OCI-LY1 (cell line): ENCODE data around the gene SOX5.
"Not testable (repeated sequence)": the region's sequence is repeated elsewhere in the genome, so short reads cannot be mapped to it uniquely, and the experiment has no call there.

Experiments used
- H2AFZ ChIP-seq: fragments of 200-600 bp; sonication (generic), shearing (Covaris generic); 2 replicates; pipeline ENCODE4 v1.6.0; 2014; ENCODE audit warnings: antibody characterized with exemption, mild to moderate bottlenecking, low read length
- H3F3A ChIP-seq: fragments of 200-600 bp; sonication (generic), shearing (Covaris generic); 2 replicates; pipeline ENCODE4 v1.6.0; 2014; ENCODE audit warnings: mild to moderate bottlenecking, antibody characterized with exemption, low read length, moderate library complexity; ENCODE audit not compliant: insufficient read depth
- H3K27ac ChIP-seq: fragments of 200-600 bp; sonication (generic); 2 replicates; pipeline ENCODE4 v1.5.1; 2014; ENCODE audit warnings: low read length, mixed run types, mild to moderate bottlenecking, low read depth; ENCODE audit not compliant: poor library complexity, severe bottlenecking
- H3K27me3 ChIP-seq: fragments of 200-600 bp; sonication (generic); 2 replicates; pipeline ENCODE4 v1.6.0; 2014; ENCODE audit warnings: antibody characterized with exemption, mild to moderate bottlenecking, low read length, moderate library complexity; ENCODE audit not compliant: insufficient read depth
- H3K36me3 ChIP-seq: fragments of 200-600 bp; sonication (generic); 2 replicates; pipeline ENCODE4 v1.6.1; 2014; ENCODE audit warnings: mild to moderate bottlenecking, antibody characterized with exemption, low read length, moderate library complexity, mixed read lengths; ENCODE audit not compliant: insufficient read depth
- H3K4me1 ChIP-seq: fragments of 200-600 bp; sonication (generic); 2 replicates; pipeline ENCODE4 v1.5.1; 2014; ENCODE audit warnings: mild to moderate bottlenecking, low read length, moderate library complexity; ENCODE audit not compliant: insufficient read depth, severe bottlenecking
- H3K4me2 ChIP-seq: fragments of 200-600 bp; sonication (generic), shearing (Covaris generic); 2 replicates; pipeline ENCODE4 v1.6.1; 2014; ENCODE audit warnings: low read length
- H3K4me3 ChIP-seq: fragments of 200-600 bp; sonication (generic); 2 replicates; pipeline ENCODE4 v1.5.1; 2014; ENCODE audit warnings: low read length, low read depth, mild to moderate bottlenecking, mixed read lengths; ENCODE audit not compliant: poor library complexity, severe bottlenecking
- H3K79me2 ChIP-seq: fragments of 200-600 bp; shearing (Covaris generic); 2 replicates; pipeline ENCODE4 v1.6.1; 2016; ENCODE audit warnings: mixed run types, low read length, mixed read lengths; ENCODE audit not compliant: insufficient read depth
- H3K9ac ChIP-seq: fragments of 200-600 bp; sonication (generic), shearing (Covaris generic); 2 replicates; pipeline ENCODE4 v1.6.1; 2014; ENCODE audit warnings: mild to moderate bottlenecking, low read length, mixed read lengths
- H3K9me2 ChIP-seq: fragments of 200-600 bp; sonication (generic), shearing (Covaris generic); 2 replicates; pipeline ENCODE4 v1.6.1; 2014; ENCODE audit warnings: low read depth, mild to moderate bottlenecking, low read length, mixed read lengths
- H3K9me3 ChIP-seq: fragments of 200-600 bp; shearing (Covaris generic); 2 replicates; pipeline ENCODE4 v1.6.1; 2014; ENCODE audit warnings: low read length, mixed read lengths
- H4K20me1 ChIP-seq: fragments of 200-600 bp; sonication (generic), shearing (Covaris generic); 2 replicates; pipeline ENCODE4 v1.6.0; 2016; ENCODE audit warnings: mild to moderate bottlenecking, low read length; ENCODE audit not compliant: insufficient read depth
- CTCF ChIP-seq: fragments of 200-600 bp; sonication (generic), shearing (Covaris generic); IDR thresholded peaks from 2 replicates; pipeline ENCODE4 v1.5.1; 2017; ENCODE audit warnings: mild to moderate bottlenecking, antibody characterized with exemption, low read length, moderate library complexity, mixed read lengths
- EZH2 ChIP-seq: fragments of 200-600 bp; sonication (generic), shearing (Covaris generic); IDR thresholded peaks from 2 replicates; pipeline ENCODE4 v1.8.0; 2017; ENCODE audit warnings: borderline replicate concordance, mixed run types, mild to moderate bottlenecking, antibody characterized with exemption, low read length, moderate library complexity, mixed read lengths

SOX5 gene

GRCh38 chr12:23505736-23506135, 443.7 kb downstream of the SOX5 start:
- not testable (repeated sequence) for H3K27me3 ChIP-seq, H2AFZ ChIP-seq, H3K4me3 ChIP-seq, H3K4me2 ChIP-seq, H3K4me1 ChIP-seq, H3K9ac ChIP-seq, H3K9me3 ChIP-seq, H4K20me1 ChIP-seq, H3K9me2 ChIP-seq, H3K36me3 ChIP-seq, H3K79me2 ChIP-seq, H3K27ac ChIP-seq, H3F3A ChIP-seq

DNA sequence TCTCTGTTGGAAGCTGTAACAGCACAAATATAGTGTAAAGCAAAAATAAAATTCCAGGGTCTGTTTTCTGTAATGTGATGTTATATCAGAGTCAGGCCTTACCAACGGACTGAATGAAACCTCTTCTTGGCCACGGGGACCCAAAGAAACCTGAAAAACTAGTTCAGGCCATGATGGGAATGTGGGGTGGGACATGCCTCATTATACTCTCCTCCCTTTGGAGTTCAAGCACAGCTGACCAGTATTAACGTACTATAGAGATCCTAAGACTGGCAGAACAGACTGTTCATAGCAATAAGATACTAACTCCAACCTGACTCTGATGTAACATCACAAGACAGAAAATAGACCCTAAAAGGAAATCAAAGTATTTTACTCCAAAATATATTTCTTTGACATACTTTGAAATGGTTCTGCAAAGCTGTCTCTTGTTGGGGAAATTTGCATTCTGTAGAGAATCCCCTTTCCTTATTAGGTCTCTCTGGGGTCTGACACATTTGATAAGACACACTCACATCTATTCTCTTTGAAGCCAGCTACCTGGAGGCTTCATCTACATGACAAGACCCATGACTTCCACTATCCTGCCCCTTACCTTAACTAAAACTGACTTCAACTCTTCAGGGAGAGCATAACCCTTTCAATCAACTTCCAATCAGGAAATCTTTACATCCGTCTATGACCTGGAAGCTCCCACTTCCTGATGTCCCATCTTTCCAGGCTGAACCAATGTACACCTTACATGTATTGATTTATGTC, 444.6 kb downstream of the SOX5 start:
- Histone ChIP-seq H3K4me3 (no peak overlapping the region), H3K79me2 (no peaks in the 10 kb centered on the region), H3K9me3 (no peaks in the 10 kb centered on the region), H3K36me3 (no peaks in the 10 kb centered on the region), H3K9ac (no peak overlapping the region), H3K4me2 (no peak overlapping the region), H3K27ac (no peak overlapping the region), H3K27me3 (no peaks in the 10 kb centered on the region), H3F3A (no peaks in the 10 kb centered on the region), H3K9me2 (no peaks in the 10 kb centered on the region), H2AFZ (no peak overlapping the region), H4K20me1 (no peaks in the 10 kb centered on the region), H3K4me1 (no peaks in the 10 kb centered on the region)
- TF ChIP-seq EZH2: no peak
- no peak for TF ChIP-seq CTCF

- H3K36me3 ChIP-seq: no peaks in the 10 kb centered on the region
- no peaks in the 10 kb centered on the region for H3K4me1 ChIP-seq
- TF ChIP-seq CTCF (peak; percentile 22; the same call in 1 of the 2 replicates), EZH2 (no peak)
- no peak overlapping the region for H3K4me3 ChIP-seq
- no peaks in the 10 kb centered on the region for H3F3A ChIP-seq
- H3K4me2 ChIP-seq: no peak overlapping the region
- no peak overlapping the region for H2AFZ ChIP-seq
- no peaks in the 10 kb centered on the region for H3K9me3 ChIP-seq
- no peaks in the 10 kb centered on the region for H3K27me3 ChIP-seq
- H3K9ac ChIP-seq: no peak overlapping the region
- no peaks in the 10 kb centered on the region for H4K20me1 ChIP-seq
- no peaks in the 10 kb centered on the region for H3K79me2 ChIP-seq
- H3K27ac ChIP-seq: no peak overlapping the region
- no peaks in the 10 kb centered on the region for H3K9me2 ChIP-seq
Observed at GRCh38 chr12:23504043-23504442, 445.4 kb downstream of the SOX5 start.

- Histone ChIP-seq H3K4me3 (no peak overlapping the region), H3K9ac (no peak overlapping the region), H3K79me2 (no peaks in the 10 kb centered on the region), H3F3A (no peaks in the 10 kb centered on the region), H2AFZ (no peak overlapping the region), H3K4me1 (no peaks in the 10 kb centered on the region), H3K9me3 (no peaks in the 10 kb centered on the region), H3K27ac (no peak overlapping the region), H3K27me3 (no peaks in the 10 kb centered on the region), H3K36me3 (no peaks in the 10 kb centered on the region), H3K4me2 (no peak overlapping the region), H4K20me1 (no peaks in the 10 kb centered on the region), H3K9me2 (no peaks in the 10 kb centered on the region)
- TF ChIP-seq CTCF (no peak), EZH2 (no peak)
Observed at GRCh38 chr12:23503544-23503943, 445.9 kb downstream of the SOX5 start.
